ENCODE measurements around the gene BMERB1.
"Not testable (repeated sequence)": the region's sequence is repeated elsewhere in the genome, so short reads cannot be mapped to it uniquely, and the experiment has no call there.

The BMERB1 gene

DNA sequence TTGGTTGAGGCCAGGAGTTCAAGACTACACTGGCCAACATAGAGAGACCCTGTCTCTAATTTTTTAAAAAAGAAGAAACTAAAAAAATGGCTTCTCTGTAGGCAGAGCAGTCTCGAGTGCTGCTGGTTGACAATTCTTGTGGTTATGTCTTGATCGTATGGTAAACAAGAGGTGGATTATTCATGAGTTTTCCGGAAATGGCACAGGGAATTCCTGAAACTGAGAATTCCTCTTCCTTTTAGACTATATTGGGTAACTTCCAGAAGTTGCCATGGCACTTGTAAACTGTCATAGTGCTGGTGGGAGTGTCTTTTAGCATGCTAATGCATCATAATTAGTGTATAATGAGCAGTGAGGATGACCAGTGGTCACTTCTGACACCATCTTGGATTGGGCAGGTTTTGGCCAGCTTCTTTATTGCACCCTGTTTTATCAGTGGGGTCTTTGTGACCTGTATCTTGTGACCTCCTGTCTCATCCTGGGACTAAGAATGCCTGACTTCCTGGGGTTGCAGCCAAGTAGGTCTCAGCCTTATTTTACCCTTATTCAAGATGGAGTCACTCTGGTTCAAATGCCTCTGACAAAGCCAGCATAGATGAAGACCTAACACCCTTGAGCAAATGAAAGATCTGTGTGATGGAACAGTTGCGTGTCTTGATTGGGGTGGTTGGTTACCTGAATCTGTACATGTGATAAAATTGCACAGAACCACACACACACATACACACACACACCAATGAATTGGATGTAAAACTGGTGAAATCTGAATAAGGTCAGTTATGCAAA is 30.2 kb downstream of the BMERB1 start:
- FAIRE-seq, result no peak

DNA sequence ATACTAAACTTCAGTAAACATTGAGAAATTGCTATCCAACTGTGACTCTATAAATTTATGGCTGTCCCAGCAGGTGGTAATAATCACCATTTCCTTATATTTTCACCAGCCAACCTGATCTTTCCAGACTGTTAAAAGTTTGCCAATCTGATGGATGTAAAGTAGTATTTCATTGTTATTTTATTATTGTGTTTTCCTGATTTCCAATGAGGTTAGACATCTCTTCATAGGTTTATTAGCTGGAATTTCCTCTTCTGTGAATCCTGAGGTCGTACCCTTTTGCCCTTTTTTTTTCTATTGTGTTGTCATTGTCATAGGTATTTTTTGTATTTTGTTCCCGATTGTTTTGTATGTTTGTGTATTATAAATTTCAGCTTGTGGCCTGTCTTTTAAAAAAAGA is 31.7 kb downstream of the BMERB1 start:
- FAIRE-seq, result no peak

DNA sequence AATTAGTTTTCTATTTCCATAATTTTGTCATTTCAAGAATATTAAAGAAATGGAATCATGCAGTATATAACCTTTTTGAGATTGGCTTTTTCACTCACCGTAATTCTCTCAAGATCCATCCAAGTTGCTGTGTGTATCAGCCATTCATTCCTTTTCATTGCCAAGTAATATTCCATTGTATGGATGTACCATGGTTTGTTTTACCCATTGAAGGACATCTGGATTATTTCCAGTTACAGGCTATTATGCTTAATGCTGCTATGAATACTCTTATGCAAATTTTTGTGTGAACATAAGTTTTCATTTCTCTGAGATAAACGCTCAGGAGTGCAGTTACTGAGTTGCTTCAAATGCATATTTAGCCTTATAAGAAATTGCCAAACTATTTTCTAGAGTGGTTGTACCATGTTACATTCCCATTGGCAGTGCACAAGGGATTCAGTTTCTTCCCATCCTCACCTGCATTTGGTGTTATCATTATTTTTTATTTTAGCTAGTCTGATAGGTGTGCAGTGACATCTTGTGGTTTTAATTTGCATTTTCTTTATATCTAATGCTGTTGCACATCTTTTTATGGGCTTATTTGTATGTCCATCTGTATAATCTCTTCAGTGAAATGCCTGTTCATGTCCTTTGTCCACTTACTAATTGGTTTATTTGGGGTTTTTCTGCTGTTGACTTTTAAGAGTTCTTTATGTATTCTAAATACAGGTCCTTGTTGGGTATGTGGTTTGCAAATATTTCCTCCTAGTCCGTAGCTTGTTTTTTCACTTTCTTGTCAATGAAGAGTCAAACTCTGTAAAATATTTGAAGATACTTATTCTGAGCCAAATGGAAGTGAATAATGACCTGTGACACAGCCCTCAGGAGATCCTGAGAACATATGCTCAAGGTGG is 32.7 kb downstream of the BMERB1 start:
- FAIRE-seq, result no peak

DNA sequence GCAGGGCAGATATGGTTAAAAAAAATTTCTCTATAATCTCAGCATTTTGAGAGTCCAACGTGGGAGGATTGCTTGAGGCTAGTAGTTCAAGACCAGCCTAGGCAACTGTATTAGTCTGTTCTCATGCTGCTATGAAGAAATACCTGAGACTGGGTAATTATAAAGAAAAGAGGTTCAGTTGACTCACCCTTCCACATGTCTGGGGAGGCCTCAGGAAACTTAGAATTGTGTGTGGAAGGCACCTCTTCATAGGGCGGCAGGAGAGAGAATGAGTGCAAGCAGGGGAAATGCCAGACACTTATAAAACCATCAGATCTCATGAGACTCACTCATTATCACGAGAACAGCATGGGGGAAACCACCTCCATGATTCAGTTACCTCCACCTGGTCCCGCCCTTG is 42.6 kb downstream of the BMERB1 start:
- FAIRE-seq, result not testable (repeated sequence)

DNA sequence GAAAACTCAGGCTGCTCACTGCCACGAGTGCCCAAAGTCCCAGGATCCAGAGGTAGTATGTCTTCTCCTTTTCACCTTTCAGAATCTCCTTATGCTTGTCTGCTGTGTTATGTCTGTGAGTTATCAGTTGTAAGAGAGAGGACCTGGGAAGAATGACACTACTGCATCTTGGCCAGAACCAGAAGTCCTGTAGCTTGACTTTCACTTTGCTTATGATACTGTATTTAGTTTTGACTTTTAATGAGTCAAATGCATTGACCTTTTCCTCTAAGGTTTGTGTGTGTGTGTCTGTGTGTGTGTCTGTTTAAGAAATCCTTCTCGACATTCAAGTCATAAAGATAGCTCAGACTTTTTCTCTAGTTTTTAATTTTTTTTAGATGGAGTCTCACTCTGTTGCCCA is 43.4 kb downstream of the BMERB1 start:
- FAIRE-seq, result no peak

DNA sequence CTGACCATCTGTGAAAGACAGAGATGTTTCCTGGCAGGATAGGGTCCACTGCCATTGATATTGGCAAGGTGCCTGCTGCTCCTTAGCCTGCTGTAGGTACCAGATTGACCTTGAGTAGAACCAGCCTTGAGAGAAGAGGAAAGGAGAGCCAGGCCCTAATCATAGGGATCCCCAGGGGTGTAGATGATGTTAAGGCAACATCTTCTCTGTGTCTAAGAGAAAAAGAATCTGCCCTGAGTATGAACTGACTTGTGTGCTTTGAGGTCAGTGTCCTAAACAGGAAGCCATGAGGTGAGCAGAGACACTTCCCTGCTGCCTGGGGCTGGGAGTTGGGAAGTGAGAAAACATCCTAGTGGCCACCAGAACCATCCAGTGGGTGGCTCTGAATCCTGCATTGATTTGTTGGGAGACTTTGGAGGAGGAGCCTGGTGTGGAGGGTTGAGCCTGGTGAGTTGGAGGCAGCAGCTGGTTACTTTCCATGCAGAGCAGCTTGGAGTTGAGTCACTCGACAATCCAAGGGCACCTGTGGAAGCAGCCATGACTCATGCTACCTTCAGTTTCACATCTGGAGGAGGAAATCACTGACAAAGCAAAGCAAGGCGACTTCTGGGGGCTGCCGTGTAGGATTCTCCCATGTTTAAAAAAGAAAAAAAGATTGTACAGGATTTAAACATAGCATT is 47.8 kb downstream of the BMERB1 start:
- FAIRE-seq, result no peak

DNA sequence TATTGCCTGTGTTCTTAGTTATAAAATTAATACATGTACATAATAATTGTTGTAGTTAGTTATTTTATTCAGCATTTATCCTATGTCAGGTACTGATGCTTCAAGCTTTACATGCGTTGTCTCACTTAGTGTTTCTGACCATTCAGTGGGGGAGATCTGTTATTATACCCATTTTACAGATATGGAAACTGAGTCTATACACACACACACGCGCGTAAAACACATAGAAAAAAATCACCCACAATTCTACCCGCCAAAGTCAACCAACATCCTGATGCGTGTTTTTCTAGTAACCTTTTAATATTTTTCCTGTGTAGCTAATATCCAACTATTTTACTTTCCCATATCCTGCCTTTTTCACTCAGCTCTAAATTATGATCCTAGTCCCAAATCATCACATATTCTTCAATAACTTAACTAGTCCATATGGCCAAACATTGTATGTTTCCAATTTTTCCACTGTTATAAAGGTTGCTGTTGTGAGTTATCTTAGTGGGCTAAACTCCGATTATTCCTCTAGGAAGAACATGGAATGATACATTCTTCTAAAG is 48.4 kb downstream of the BMERB1 start:
- no peak for FAIRE-seq

DNA sequence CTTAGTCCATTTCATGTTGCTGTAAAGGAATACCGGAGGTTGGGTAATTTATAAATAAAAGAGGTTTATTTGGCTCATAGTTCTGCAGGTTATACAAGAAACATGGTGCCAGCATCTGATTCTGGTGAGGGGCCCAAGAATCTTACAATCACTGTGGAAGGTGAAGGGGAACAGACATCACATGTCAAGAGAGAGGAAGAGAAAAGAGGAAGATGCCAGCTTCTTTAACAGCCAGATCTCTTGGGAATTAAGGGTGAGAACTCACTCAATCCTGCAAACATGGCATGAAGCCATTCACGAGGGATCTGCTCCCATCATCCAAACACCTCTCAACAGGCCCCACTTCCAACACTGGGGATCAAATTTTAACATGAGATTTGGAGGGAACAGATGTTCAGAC is 49.5 kb downstream of the BMERB1 start:
- FAIRE-seq, result no peak

DNA sequence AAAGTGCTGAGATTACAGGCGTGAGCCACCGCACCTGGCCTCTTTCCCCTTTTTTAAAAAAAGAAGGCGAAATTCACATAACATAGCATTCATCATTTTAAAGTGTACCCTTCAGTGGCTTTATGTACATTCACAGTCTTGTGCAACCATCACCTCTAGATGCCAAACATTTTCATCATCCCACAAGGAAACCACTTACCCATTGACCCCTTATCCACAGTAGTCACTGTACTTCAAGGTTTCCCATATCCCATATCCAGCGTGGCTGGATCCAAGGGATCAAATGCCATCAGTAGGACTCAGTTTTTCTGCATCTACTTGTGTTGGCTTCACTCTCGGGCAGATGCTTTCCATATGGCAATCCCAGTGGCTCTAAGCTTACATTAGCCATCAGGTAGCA is 50.3 kb downstream of the BMERB1 start:
- FAIRE-seq, result no peak

DNA sequence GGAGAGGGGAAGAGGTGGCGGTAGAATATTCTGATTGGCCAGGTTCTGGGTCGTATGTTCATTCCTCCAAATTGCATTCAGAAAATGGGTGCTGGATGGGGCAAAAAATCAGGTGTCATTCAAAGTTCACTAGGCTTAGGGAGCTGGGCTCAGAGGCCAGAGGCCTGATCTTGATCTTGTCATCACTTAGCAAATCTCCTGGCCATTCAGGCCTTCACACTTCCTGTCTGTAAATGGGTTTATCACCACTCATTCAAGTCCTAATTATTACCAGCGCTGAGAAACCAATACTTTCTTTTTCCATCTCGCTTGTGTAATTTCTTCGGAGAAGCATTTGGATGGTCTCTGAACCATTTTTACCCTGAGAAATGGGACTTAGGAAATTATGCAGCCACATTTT is 50.8 kb downstream of the BMERB1 start:
- no peak for FAIRE-seq

DNA sequence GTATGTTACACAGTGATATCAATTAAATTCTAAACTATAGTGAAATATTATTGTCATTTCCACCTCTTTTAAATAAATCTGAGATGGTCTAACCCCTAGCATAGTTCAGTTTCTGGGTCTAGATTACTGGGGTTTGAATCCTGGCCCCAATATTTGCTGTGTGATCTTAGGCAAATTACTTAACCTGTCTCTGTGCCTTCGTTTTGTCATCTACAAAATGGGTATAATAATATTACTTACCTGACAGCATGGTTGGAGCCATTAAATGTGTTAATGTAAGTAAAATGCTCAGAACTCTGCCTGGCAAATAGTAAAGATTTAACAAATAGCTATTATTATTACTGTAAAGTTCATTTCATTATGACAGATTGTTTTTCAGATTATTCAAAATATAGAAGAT is 52.3 kb downstream of the BMERB1 start:
- FAIRE-seq, result no peak

DNA sequence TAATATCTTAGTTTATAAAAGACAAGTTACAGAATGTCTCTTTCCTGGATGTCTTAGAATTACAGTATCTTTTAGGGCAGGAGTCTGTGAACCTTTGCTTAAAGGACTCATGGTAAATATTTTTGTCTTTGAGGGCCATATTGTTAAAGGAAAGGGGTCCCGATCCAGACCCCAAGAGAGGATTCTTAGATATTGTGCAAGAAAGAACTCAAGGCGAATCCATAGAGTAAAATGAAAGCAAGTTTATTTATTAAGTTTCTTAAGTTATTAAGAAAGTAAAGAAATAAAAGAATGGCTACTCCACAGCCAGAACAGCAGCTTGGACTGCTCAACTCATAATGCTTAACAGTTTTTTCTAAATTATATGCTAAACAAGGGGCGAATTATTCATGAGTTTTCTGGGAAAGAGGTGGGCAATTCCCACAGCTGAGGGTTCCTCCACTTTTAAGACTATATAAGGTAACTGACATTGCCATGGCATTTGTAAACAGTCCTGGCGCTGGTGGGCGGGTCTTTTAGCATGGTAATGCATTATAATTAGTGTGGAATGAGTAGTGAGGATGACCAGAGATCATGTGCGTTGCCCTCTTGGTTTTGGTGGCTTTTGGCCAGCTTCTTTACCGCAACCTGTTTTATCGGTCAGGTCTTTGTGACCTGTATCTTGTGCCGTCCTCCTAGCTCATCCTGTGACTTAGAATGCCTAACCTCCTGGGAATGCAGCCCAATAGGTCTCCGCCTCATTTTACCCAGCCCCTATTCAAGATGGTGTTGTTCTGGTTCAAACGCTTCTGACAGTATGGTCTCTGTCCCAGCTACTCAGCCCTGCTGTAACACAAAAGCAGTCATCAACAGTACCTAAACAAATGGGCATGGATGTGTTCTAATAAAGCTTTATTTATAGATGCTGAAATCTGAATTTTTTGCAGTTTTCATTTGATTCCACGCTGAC is 53.2 kb downstream of the BMERB1 start:
- no peak for FAIRE-seq

DNA sequence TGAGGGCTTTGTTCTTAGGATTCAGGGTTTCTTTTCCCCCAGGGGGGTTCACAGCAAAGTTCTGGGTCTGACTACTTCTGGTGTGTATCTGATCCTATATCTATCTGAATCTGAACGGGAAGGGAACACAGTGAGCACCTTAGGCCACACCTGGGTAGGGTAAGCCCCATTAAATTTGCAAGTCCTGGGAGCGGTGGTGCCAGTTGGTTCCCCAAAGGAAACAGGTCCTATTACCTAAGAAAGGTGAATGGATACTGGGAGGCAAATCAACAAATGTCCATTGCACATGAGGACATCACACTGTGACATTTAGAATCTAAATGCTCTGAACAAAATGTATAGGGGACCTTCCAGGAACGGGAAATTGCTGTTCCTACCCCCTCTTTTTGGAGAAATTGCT is 54.6 kb downstream of the BMERB1 start:
- FAIRE-seq, result no peak

DNA sequence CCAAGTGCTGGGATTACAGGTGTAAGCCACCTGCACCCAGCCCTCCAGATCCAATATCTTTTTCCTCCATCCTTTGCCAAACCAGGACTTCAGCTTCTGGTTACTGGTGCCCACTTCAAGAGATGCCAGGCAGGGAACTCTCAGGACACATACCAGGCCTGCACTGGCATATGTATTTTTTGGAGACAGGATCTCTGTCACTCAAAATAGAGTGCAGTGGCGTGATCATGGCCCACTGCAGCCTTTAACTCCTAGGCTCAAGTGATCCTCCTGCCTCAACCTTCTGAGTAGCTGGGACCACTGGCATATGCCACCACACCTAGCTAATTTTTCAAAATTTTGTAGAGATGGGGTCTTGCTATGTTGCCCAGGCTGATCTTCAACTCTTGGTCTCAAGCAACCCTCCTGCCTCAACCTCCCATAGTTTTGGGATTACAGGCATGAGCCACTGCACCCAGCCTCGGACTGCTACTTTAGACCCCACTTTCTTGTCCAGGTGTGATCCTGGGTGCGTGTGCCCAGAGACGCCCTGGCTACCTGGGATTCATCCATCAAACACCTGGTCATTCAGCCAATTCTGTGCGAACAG is 55.8 kb downstream of the BMERB1 start:
- FAIRE-seq, result no peak

DNA sequence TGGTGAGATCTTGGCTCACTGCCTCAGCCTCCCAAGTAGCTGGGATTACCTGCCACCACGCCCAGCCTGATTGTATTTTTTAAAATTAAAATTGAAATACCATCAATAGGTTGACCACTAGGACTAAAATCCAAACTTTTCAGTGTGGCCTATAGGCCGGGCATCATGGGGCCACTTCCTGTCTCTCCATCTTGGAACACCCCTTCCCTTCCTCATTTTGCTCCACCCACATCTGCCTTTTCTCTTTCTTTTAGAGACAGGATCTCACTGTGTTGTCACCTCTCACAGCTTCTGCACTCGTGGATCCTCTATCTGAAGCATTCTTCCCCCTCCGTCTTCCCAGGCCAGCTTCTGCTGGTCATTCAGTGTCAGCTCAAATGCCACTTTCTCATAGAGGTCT is 57.0 kb downstream of the BMERB1 start:
- FAIRE-seq, result no peak

DNA sequence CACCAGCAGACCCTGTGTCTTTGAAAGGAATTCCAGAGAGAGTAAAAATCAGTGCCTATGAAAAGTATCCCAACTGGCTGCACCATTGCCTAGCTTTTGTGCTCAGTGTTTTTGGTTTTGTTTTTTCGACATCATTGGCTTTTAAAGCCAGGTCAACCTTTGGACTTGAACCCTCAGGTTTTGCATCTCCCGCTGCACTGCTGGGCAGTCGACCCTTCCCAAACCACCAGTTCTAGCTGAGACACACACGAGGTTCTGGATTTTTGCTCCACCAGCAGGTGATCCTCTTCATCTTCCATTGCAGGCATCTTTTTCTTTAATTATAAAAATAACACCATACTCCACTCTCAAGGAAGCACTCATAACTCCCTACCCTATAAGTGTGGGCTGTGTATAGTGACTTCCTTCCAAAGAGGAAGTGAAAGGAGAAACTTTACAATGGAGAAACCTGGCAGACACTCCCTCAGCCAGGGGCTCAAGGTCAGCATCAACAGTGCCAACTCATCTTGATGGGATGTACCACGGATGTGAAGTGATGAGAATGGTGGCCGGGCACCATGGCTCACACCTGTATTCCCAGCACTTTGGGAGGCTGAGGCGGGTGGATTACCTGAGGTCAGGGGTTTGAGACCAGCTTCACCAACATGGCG is 57.8 kb downstream of the BMERB1 start:
- no peak for FAIRE-seq

DNA sequence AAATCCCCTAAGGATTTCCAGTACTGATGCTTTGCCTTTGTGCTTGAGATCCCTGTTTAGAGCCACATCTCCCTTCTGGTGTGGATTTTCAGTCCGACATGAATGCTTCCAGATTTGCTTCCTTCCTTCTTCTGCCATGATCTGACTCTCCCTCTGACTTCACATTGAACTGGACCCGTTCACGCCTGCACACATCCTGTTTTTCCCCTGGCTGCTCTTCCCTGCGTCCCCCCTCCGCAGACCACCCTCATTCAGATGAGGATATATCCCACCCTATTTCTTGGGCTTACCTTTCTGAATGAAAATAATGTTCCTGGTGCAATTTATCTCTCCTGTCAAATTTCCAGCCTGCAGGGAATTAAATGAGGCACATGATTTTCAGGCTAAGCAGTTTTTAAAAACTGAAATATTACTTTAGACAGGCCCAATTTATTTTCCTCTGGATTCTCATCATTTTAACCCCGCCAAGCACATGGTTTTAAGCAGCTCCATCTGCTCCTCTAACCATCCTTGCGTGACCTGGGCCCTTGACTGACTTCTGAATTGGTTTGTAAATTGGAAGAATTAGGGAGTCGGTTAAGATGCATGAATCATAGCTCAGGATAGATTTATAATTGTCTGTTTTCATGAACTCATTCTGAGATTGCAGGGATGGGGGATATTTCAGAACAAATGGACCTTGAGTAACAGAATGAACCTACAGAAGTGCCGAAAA is 59.2 kb downstream of the BMERB1 start:
- FAIRE-seq, result no peak

DNA sequence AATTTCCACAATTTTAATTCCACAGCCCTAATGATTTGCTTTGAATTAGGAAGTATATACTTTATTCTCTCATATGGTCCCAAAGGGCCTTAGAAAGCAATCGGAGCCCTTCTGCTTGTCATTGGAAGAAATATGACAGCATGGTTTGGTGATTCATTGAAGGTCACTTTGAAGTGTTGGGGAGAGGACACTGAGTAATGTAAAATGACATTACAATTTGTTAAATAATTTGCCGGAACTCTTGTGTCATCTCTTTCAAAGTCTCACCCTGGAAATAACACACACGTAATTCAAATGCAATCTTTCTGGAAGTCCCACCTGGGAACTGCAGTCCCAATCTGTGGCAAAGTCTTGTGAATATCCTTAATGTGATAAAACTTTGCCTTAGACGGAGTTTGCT is 59.8 kb downstream of the BMERB1 start:
- no peak for FAIRE-seq

DNA sequence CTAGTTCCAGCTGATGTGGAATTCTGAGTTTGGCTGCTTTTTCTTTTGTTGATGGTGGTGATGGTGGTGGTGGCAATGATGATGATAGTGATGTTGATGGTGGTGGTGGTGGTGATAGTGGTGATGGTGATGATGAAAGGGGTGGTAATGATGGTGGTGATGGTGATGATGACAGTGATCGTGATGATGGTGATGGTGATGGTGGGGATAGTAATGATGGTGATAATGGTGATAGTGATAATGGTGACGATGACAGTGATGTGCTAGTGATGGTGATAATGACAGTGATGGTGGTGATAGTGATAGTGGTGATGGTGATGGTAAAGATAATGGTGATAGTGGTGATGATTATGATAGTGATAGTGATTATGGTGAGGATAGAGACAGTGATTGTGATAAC is 61.5 kb downstream of the BMERB1 start:
- no peak for FAIRE-seq

DNA sequence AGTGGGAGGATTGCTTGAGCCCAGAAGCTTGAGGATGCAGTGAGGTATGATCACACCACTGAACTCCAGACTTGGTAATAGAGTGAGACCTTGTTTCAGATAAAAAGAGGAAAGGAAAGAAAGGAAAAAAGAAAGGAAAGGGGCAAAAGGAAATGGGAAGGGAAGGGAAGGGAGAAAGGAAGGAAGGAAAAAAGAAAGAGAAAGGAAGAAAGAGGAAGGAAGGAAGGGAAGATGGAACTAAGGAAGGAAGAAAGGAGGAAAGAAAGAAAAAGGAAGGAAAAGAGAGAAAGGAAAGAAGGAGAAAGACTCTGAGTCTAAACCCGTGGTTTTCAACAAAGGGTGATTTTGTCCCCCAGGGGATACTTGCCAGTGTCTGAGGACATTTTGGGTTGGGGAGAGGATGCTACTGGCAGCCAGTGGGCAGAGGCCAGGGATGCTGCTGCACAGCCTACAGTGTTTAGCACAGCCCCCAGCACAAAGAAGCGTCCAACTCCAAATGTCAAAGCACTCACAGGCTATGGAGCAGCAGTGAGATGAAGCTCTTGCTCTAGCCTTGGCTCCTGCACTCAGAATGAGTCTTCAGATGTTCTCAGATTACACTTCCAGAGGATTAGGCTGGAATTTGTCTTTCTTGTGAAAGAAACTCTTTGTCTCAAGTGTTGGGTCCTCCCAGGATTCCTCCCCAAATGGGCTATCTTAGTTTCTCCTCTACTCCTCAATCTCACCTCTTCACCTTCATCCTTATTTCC is 64.2 kb downstream of the BMERB1 start:
- FAIRE-seq, result no peak
